Adipose tissue (tissue), 3 donors: ENCODE results near the gene TMEM125. TPM values are rescaled to one million over a fixed set of nuclear protein-coding genes. Genes with fewer than 3 reads are reported as not detected.

ENCODE experiments used
- H3K27ac ChIP-seq: one replicate; pipeline ENCODE4 v1.5.1; 2013; ENCODE audit warnings: low read depth, low read length
- WGBS, 3 donors: extraction: QIAGEN DNeasy Blood & Tissue Kit; methylation state at CpG; one replicate each; pipeline ENCODE4 v1.1.7; 2013; 5-methylcytosine and 5-hydroxymethylcytosine counted together
- polyA plus RNA-seq, 3 donors: library from polyadenylated mRNA; stranded (reverse); fragments of 200-250 nt; gene quantifications; one replicate each; pipeline ENCODE4 v1.2.3, GENCODE V29; 2013
- donor health status: healthy with polysubstance abuse.
- donor health status: Bipolar disorder and iron deficiency.
- donor health status: healthy.

Gene TMEM125
- 10 to 100 TPM in 1 of 3 donors, 1 to 10 TPM in 1, not detected in 1; 2.5 to 45.3 TPM for polyA plus RNA-seq

- H3K27ac ChIP-seq = no peak within 1 kb of the TSS
These were observed at the start of gene TMEM125 for GRCh38 chr1:43269627-43270375. TSS of gene TMEM125 (plus strand) at chr1:43269983. CDS start at chr1:43272723, 2,740 bp downstream.

DNA sequence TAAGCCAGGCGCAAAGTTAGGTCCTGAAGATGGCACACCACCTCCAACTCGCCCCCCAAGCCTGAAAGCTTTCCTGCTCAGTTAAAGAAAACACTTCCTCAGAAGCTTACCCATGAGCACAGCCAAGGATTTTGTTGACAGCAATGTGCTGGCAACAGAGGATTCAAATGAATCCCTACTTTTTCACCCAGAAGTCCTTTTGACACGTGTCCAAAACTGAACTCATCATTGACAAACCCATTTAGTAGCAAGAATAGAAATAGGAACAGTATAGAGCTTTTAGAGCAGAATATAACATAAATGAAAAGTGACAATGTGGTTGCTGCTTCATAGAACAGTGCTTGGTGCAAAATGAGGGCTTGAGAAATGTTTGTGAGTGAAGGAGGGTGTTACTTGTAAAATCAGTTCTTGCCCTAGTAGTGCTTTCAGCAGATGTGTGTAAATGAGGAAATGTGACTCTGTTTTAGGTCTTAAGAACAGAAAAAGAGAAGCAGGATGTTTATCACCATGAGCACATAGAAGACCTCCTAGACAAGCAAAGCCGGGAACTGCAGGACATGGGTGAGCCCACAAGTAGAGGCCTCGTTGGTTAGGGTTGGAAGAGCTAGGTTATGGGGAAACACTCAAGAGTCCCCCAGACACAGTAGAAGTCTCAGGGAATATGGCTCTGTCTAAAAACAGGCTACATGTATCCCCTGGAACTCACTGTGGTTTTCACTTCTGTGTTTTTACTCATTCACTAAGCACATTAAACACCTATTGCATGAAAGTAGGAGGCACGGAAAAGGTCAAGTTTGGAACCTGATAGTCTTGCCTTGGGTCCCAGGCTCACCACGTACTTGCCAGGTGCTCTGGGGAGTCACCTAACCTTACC lies 48.6 kb upstream of the TMEM125 start:
- H3K27ac ChIP-seq = no peak overlapping the region
- WGBS, 3 donors = 65 to 79% (median 69%) methylated on average over 7 of the region's 7 CpGs

More at GRCh38 chr1:43269627-43270375, at the start of gene TMEM125:
- WGBS, 3 donors = 70 to 88% (median 80%) methylated on average over 7 of the region's 7 CpGs

GRCh38 chr1:43221797-43222196 lies 48.0 kb upstream of the TMEM125 start:
- no peak overlapping the region for H3K27ac ChIP-seq
- 100% methylated on average over 1 of the region's 1 CpG for WGBS, 3 donors

DNA sequence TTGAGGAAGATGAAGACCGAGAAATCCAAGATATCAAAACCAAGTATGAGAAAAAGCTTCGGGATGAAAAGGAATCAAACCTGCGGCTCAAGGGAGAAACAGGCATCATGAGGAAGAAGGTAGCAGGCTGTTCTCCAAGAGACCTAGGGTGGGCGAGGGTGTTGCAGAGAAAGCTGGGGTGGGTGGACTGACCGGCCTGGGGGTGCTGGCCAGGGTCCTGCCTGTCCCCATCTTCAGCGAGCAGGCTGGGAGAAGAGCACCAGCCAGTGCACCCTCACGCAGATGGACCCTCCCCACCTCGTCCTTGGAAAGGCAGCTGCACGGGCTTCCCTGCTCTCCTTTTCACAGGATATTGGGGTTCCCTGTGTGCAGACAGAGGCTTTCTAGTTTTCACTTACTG lies 46.9 kb upstream of the TMEM125 start:
- no peak overlapping the region for H3K27ac ChIP-seq
- WGBS, 3 donors = 78 to 83% (median 81%) methylated on average over 9 of the region's 9 CpGs

DNA sequence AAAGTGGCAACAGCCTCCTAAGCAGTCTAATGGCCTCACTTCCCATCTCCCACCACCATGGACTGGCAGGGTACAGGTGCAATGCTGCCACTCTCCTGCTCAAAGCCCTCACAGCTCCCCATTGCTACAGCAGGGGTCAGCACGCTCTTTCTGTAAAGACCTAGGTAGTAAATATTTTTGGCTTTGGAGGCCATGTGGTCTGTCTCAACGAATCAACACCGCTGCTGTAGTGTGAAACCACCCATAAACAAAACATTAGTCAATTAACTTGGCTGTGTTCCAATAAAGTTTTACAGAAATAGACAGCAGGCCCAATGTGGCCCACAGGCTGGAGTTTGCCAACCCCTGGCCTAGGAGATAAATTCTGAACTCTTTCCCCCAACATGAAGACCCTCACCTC lies 44.6 kb upstream of the TMEM125 start:
- H3K27ac ChIP-seq = no peak overlapping the region
- 51 to 68% (median 64%) methylated on average over 3 of the region's 3 CpGs for WGBS, 3 donors

DNA sequence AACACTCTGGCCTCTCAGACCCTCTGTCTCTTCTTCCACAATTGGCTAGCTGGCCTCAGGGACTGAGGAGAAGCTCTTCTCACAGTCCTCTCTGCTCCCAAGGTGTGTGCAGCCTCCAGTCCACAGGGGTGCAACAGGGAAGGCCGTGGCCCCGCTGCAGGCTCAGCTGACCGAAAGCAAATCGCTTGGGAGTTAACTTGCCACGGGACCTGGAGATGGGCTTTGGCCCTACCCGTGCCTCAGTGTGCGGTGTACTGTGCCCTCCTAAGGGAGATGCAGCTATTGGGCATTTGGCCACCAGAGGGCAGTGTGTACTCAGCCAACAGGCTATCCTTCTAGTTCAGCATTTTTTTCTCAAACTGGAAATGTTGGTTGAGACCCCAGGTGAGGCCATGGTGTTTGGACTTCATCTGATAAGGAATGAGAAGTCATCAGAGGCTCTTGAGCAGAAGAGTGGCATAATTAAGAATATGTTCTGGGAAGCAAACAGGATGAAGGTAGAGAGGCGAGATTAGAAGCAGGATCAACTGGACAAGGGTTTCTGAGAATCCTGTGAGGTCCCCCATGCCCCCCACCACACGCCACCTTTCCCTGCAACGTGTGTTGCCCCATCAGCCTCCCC lies 42.5 kb upstream of the TMEM125 start:
- H3K27ac ChIP-seq = no peak overlapping the region
- WGBS, 3 donors = 14 to 19% (median 17%) methylated on average over 10 of the region's 10 CpGs

DNA sequence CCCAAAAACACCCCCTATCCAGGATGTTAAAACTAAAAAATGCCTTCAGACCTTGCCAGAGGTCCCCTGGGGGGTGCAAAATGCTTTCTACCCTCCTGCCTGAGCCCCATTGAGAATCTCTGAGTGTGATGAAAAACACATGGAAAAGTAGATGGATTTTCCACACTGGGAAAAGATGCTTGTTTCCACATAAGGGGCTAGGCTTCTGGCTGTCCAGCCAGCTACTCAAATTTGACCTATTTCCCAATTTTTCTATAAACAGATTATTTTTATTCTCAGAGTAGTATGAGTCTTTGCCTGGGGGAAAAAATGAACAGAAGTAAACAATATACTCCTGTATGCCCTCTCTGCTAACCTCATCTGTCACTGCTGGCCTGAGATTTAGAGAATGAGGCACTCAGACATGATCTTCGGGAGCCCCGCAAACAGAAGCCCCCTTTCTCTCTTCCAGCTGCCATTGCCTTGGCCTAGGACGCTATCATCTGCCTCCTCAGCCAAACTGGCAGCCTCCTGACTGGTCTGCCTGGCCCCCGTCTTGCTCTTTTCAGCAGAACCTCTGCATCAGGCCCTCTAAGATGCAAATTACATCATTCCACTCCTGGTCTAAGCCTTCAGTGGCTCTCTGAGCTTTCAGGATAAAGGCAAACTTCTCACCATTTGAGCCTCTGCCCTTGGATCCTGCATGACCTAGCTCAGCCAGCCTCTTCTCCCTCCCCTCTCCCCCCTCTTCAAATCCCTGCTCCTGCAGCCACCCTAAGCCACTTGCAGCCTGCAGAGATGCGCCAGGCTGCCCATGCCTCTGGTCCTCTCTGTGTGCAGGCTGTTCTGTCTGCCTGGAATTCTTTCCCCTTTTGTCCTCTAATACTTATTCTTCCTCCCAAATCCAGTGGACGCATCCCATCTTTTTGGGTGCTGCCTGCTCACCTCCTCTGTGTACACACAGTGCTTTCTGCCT lies 39.7 kb upstream of the TMEM125 start:
- H3K27ac ChIP-seq = no peak overlapping the region
- 59 to 83% (median 76%) methylated on average over 6 of the region's 6 CpGs for WGBS, 3 donors

- 43 to 49% (median 46%) methylated on average over 4 of the region's 4 CpGs for WGBS, 3 donors
- H3K27ac ChIP-seq = no peak overlapping the region
These were observed 37.7 kb upstream of the TMEM125 start for GRCh38 chr1:43232074-43232473.

GRCh38 chr1:43232482-43232881 lies 37.3 kb upstream of the TMEM125 start:
- 73 to 91% (median 87%) methylated on average over 4 of the region's 4 CpGs for WGBS, 3 donors
- H3K27ac ChIP-seq = no peak overlapping the region

GRCh38 chr1:43233631-43234030 lies 36.2 kb upstream of the TMEM125 start:
- 90 to 94% (median 90%) methylated on average over 5 of the region's 5 CpGs for WGBS, 3 donors
- no peak overlapping the region for H3K27ac ChIP-seq

DNA sequence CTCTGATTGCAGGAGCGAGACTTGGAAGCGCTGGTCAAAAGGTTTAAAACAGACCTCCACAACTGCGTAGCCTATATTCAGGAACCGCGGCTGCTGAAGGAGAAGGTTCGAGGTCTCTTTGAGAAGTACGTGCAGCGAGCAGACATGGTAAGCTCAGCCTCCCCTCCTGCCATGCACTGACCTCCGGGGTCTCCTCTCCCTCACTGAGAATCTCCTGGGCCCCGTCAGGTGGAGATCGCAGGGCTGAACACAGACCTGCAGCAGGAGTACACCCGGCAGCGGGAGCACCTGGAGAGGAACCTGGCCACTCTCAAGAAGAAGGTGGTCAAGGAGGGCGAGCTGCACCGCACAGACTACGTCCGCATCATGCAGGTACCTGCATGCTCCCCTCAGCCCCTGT lies 35.5 kb upstream of the TMEM125 start:
- WGBS, 3 donors = 94 to 98% (median 96%) methylated on average over 17 of the region's 17 CpGs
- no peak overlapping the region for H3K27ac ChIP-seq

- no peak overlapping the region for H3K27ac ChIP-seq
- 80 to 85% (median 85%) methylated on average over 8 of the region's 8 CpGs for WGBS, 3 donors
These were observed 34.7 kb upstream of the TMEM125 start for GRCh38 chr1:43235040-43235439.

GRCh38 chr1:43235451-43236121 lies 34.2 kb upstream of the TMEM125 start:
- H3K27ac ChIP-seq = no peak overlapping the region
- WGBS, 3 donors = 68 to 77% (median 76%) methylated on average over 9 of the region's 9 CpGs

DNA sequence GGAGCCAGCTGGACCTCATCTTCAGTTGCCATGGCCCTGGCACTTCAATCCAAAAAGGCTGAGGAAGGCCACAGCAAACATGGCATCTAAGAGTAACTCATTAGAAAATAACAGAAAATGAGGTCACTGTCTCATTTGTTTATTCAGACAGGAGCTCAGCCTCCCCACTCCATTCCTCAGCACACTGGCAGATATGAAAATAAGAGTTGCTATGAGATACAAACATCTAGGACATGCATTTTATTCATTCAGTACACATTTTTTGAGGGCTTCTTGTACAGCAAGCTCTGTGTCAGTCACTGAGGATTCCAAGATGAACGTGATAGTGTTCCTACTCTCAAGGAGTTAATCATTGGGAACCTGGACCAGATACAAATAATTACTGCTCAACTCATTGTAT lies 32.7 kb upstream of the TMEM125 start:
- WGBS, 3 donors = 69 to 76% (median 75%) methylated on average over 1 of the region's 1 CpG
- H3K27ac ChIP-seq = no peak overlapping the region

DNA sequence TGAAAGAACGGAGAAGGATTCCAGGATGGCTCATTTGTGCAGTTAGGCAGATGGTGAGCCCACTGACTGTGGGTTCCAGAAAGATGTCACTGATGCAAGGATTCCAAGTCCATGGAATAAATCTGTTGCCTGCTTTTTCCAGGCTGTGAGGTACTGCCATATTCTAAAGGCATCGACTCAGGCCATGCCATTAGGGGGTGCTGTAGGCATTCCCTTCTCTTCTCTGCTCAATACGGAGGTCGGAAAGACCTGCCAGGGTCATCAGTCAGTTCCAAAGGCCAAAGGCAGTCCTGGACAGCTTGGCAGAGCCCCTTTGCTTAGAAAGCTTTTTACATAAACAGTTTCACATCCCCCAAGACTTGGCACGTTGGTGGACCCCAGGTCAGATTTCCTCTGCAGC lies 31.7 kb upstream of the TMEM125 start:
- WGBS, 3 donors = 8 to 16% (median 15%) methylated on average over 5 of the region's 5 CpGs
- H3K27ac ChIP-seq = no peak overlapping the region

DNA sequence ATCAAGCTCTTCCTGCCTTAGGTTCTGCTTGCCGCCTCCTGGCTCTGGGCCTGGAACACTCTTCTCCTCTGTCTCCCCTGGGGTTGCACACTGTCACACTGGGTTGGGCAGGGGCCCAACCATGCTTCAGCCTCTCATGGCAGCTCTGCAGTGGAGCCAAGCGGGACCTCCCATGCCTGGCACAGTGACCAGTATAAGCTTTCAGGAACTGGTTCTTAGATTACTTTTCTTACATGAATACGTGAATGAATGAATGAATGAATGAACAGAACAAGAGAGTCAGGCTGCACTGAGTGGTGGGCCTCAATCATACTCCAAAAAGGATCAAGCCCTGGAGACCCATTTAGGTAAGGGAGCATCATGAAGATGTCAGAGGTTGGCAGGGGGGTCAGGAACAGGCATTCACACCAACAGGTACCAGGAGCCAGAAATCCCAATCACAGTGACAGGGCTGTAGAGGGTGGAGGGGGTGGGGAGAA lies 30.8 kb upstream of the TMEM125 start:
- no peak overlapping the region for H3K27ac ChIP-seq
- WGBS, 3 donors = 62 to 69% (median 66%) methylated on average over 3 of the region's 3 CpGs

GRCh38 chr1:43239484-43239883 lies 30.3 kb upstream of the TMEM125 start:
- WGBS, 3 donors = 58 to 84% (median 66%) methylated on average over 3 of the region's 3 CpGs
- H3K27ac ChIP-seq = no peak overlapping the region
